Ramos (cell line): ENCODE measurements around the gene GBA2.

Experiments used
- in situ Hi-C: fragments of 300-500 bp; cut with MboI; formaldehyde crosslinking; loops from one replicate; pipeline ENCODE4 v1.14.3; 2022; ENCODE audit warnings: low sequenced_read_pairs; ENCODE audit not compliant: unreplicated experiment

GBA2 gene

GRCh38 chr9:35703906-35704672 lies 44.9 kb downstream of the GBA2 start:
- in situ Hi-C loops: no loop called here

- in situ Hi-C loops: no loop called here
These were observed 46.3 kb downstream of the GBA2 start for GRCh38 chr9:35702696-35703095.

- in situ Hi-C loops: no loop called here
These were observed 48.1 kb downstream of the GBA2 start for GRCh38 chr9:35700942-35701341.

GRCh38 chr9:35700031-35700430 lies 49.0 kb downstream of the GBA2 start:
- in situ Hi-C loops: no loop called here

- in situ Hi-C loops: no loop called here
These were observed 50.8 kb downstream of the GBA2 start for GRCh38 chr9:35698231-35698630.

GRCh38 chr9:35697486-35697885 lies 51.5 kb downstream of the GBA2 start:
- in situ Hi-C loops: no loop called here

- in situ Hi-C loops: no loop called here
These were observed 52.4 kb downstream of the GBA2 start for GRCh38 chr9:35696520-35697215.

- in situ Hi-C loops: no loop called here
These were observed 53.1 kb downstream of the GBA2 start for GRCh38 chr9:35695943-35696401.

GRCh38 chr9:35691757-35692301 lies 57.2 kb downstream of the GBA2 start:
- in situ Hi-C loops: no loop called here

GRCh38 chr9:35691334-35691650 lies 57.7 kb downstream of the GBA2 start:
- in situ Hi-C loops: no loop called here

- in situ Hi-C loops: no loop called here
These were observed 58.3 kb downstream of the GBA2 start for GRCh38 chr9:35690614-35691333.

- in situ Hi-C loops: no loop called here
These were observed 58.8 kb downstream of the GBA2 start for GRCh38 chr9:35690294-35690613.

- in situ Hi-C loops: no loop called here
These were observed 59.3 kb downstream of the GBA2 start, which contains the start of gene TPM2 for GRCh38 chr9:35689542-35690293. TPM2 (minus strand) TSS chr9:35689925; CDS start chr9:35689817, 108 bp downstream.

- in situ Hi-C loops: no loop called here
These were observed 60.2 kb downstream of the GBA2 start for GRCh38 chr9:35688558-35689541.

GRCh38 chr9:35687972-35688557 lies 61.0 kb downstream of the GBA2 start:
- in situ Hi-C loops: no loop called here

GRCh38 chr9:35687306-35687705 lies 61.7 kb downstream of the GBA2 start:
- in situ Hi-C loops: no loop called here
